K562 (cell line): ENCODE data around the gene CKAP5. TPM values are rescaled to one million over a fixed set of nuclear protein-coding genes. Genes with fewer than 3 reads are reported as not detected.

Experiments used
- ATF6 ChIP-seq: sonication (generic); formaldehyde crosslinking; IDR thresholded peaks from 2 replicates; pipeline ENCODE4 v1.4.0; 2020; ENCODE audit warnings: mild to moderate bottlenecking, missing genetic modification reagents
- BCOR ChIP-seq: fragments of 450-650 bp; IDR thresholded peaks from 2 replicates; pipeline ENCODE4 v1.6.1; 2016
- CAMTA2 ChIP-seq: fragments of 250-450 bp; sonication (Bioruptor Pico); conservative IDR thresholded peaks from 2 replicates; pipeline ENCODE4 v1.5.1; 2022
- CHD2 ChIP-seq: IDR thresholded peaks from 2 replicates; pipeline ENCODE4 v1.6.1; 2011; ENCODE audit warnings: low read depth, low read length
- GMEB1 ChIP-seq: fragments of 250-450 bp; sonication (Bioruptor Pico); IDR thresholded peaks from 2 replicates; pipeline ENCODE4 v1.4.0; 2020; ENCODE audit warnings: mild to moderate bottlenecking
- MGA ChIP-seq: fragments of 450-650 bp; IDR thresholded peaks from 2 replicates; pipeline ENCODE4 v1.6.1; 2016; ENCODE audit warnings: mild to moderate bottlenecking, moderate library complexity
- MYNN ChIP-seq, 2 experiments: sonication (generic); formaldehyde crosslinking in 1 of 2; IDR thresholded peaks; 2 replicates each; pipeline versions ENCODE4 v1.5.0 to v1.6.1; 2016 to 2020; ENCODE audit warnings: antibody characterized with exemption in 1 of 2, missing genetic modification reagents in 1 of 2
- NCOA2 ChIP-seq, 2 experiments: fragments of 450-650 bp; IDR thresholded peaks; 2 replicates each; pipeline ENCODE4 v1.6.1; 2018; ENCODE audit warnings: mild to moderate bottlenecking in 2 of 2, moderate library complexity in 1 of 2; ENCODE audit not compliant: partially characterized antibody in 2 of 2
- ZBTB17 ChIP-seq: fragments of 450-650 bp; formaldehyde crosslinking; IDR thresholded peaks from 2 replicates; pipeline ENCODE4 v1.4.0; 2020; ENCODE audit warnings: mild to moderate bottlenecking
- ZBTB34 ChIP-seq: fragments of 250-450 bp; sonication (Bioruptor Pico); IDR thresholded peaks from 2 replicates; pipeline ENCODE4 v1.8.0; 2021; ENCODE audit warnings: mild to moderate bottlenecking, moderate library complexity
- ZEB2 ChIP-seq: fragments of 450-650 bp; IDR thresholded peaks from 2 replicates; pipeline ENCODE4 v1.6.1; 2016
- polyA plus RNA-seq, 8 experiments: library from polyadenylated mRNA; depleted of rRNA in 4 of 8; stranded (reverse) in 5 of 8; unstranded in 3 of 8; fragments of >200 nt; fragmentation: Nextera tagmentation in 2 of 8; fragmentation: Illumina TruSeq in 1 of 8; extraction: Ambion mirVana in 2 of 8; extraction: Trizol in 1 of 8; gene quantifications; 2 replicates each; pipeline versions ENCODE4 v1.2.1 to v1.2.3, GENCODE V29; 2011 to 2014; ENCODE audit warnings: inconsistent platforms in 1 of 8, missing spikeins in 1 of 8
- total RNA-seq, 7 experiments: library from RNA; depleted of rRNA in 6 of 7; stranded (reverse); fragments of >200 nt in 6 of 7; fragmentation: Illumina TruSeq in 2 of 7; extraction: Trizol in 2 of 7; gene quantifications; 2 replicates each; pipeline versions ENCODE4 v1.2.1 to v1.2.3, GENCODE V29; 2011 to 2021; ENCODE audit warnings: low replicate concordance in 1 of 7

Gene CKAP5
- total and polyA plus RNA-seq, 9 of the 15 experiments (the other 6 are each of a cell fraction or from before 2014, with no cell fraction given), result 60.1 to 239 (median 139) TPM

- peak; percentile 84 for TF ChIP-seq MGA
- peak; percentile 79 for TF ChIP-seq GMEB1
- no peak for TF ChIP-seq NCOA2 (IDR thresholded peaks at IDR 0.05; ENCODE audit: partially characterized antibody in 2 of 2)
- TF ChIP-seq ZEB2, result no peak
- TF ChIP-seq MYNN (IDR thresholded peaks at IDR 0.05), result no peak
- TF ChIP-seq MYNN (CRISPR knock-in tag; IDR thresholded peaks at IDR 0.05), result no peak
- peak; percentile 83 for TF ChIP-seq ATF6 (CRISPR knock-in tag)
- TF ChIP-seq ZBTB17 (CRISPR knock-in tag), result peak; percentile 60; the same call in 1 of the 2 replicates
- TF ChIP-seq CAMTA2 (CRISPR knock-in tag), result no peak
- TF ChIP-seq CHD2, result peak; percentile 86
- TF ChIP-seq BCOR, result no peak
- no peak for TF ChIP-seq ZBTB34 (CRISPR knock-in tag)
These were observed at the start of gene CKAP5 (continued) for GRCh38 chr11:46845740-46846509.
